CD4-positive, alpha-beta T cell treated with Interleukin-21 for 1 hour (primary cell): ENCODE results near the gene POLR2E.

Source experiments
- DNase-seq: peaks from one replicate; pipeline ENCODE4 v3.0.0-alpha.2; 2020

The POLR2E gene

DNA sequence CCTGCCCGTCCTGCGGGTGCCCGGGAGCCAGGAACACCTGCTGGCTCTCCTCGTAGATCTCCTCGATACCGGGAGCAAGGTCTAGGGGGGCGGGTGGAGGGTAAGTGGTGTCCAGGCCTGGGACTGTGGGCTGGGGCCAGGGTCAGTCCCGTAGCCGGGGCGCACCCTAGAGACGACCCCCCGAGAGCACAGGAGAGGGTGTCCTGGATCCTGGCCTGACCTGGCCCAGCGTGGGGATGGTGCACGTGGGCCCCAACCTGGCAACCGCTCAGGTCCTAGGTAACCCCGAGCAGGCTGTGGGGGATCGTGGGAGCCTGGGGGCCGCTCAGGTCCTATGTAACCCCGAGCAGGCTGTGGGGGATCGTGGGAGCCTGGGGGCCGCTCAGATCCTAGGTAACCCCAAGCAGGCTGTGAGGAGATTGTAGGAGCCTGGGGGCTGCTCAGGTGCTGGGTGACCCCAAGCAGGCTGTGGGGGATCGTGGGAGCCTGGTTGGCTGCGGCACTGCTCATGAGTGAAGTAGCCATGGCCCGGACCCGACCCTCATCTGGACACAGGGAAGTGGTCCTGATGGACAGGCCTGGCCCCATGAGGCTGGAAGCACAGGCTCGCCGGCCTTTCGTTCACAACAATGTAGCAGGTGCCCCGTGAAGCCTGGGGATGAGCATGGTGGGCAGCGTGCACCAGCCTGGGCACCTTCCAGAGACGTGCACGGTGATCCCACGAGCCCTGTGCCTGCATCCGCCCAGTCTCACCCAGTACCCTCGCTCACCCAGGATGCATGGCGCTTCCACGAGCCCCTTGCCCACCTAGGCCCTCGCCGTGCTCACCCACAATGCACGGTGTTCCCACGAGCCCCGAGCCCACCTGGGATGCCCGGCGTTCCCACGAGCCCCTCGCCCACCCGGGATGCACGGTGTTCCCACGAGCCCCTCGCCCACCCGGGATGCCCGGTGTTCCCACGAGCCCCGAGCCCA lies 14.8 kb upstream of the POLR2E start:
- no peak for DNase-seq

GRCh38 chr19:1109032-1109551 lies 13.9 kb upstream of the POLR2E start:
- no peak for DNase-seq

- DNase-seq, result no peak
Observed at GRCh38 chr19:1108291-1109031, 13.3 kb upstream of the POLR2E start.

- DNase-seq, result no peak
Observed at GRCh38 chr19:1107661-1108261, 12.6 kb upstream of the POLR2E start.

DNA sequence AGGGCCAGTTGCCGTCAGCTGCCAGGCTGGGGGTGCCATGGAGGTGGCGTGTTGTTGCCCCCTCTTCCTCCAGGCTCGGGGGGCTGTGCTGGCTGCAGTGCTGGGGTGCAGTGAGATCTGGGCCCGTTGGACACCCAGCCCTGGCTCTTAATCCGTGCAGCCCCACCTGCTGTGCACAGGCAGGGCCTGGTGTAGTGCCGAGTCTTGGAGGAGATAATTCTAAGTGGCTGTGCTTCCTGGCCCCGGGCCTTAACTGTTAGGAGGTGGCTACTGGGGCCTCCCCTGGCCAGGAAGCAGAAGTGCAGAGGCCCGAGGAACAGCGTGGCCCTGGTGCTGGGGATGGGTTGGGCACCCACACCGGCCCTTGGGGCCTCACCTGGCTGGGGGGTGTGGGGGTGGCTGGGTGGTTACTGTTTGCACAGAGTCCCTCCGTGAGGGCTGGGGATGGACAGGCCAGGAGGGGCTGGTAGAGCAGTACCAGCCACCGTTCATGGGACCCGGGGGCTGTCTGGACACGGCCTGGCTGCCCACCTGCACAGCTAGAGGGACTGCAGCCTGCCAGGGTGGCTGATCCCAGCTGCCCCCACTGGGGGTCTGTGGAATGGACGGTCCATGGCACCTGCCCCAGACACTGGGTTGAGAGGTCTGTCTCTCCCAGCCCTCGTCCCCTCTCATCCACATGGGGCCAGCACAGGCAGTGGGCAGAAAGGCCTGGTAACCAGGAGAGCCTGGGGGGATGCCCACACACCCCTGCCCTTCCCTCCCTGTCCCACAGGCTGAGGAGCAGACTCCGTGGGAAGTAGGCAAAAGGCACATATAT lies 11.9 kb upstream of the POLR2E start:
- no peak for DNase-seq

DNA sequence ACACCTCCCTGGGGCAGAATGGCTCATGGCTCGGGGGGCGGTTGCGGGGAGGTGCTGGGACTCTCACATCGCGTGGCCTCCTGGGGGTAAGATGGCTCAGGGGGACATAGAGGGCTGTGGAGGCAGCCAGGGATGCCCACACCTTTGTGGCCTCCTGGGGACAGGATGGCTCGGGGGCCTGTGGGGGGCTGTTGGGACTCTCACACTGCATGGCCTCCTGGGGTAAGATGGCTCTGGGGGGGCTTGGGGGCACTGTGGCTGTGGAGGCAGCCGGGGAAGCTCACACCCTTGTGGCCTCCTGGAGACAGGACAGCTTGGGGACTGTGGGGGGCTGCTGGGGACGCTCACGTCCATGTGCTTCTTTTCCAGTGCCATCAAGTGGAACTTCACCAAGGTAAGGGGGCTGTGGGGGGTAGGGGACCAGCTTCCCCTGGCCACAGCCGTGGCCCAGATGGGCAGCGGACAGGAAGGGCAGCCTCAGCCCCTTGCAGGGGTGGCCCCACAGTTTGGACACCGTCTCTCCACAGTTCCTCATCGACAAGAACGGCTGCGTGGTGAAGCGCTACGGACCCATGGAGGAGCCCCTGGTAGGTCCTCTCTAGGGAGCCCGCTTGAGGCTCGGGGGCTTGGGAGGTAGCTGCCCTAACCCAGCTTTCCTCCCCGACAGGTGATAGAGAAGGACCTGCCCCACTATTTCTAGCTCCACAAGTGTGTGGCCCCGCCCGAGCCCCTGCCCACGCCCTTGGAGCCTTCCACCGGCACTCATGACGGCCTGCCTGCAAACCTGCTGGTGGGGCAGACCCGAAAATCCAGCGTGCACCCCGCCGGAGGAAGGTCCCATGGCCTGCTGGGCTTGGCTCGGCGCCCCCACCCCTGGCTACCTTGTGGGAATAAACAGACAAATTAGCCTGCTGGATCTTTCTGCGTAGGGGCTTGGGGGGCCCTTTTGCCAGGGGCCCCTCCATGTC lies 11.0 kb upstream of the POLR2E start:
- no peak for DNase-seq

DNA sequence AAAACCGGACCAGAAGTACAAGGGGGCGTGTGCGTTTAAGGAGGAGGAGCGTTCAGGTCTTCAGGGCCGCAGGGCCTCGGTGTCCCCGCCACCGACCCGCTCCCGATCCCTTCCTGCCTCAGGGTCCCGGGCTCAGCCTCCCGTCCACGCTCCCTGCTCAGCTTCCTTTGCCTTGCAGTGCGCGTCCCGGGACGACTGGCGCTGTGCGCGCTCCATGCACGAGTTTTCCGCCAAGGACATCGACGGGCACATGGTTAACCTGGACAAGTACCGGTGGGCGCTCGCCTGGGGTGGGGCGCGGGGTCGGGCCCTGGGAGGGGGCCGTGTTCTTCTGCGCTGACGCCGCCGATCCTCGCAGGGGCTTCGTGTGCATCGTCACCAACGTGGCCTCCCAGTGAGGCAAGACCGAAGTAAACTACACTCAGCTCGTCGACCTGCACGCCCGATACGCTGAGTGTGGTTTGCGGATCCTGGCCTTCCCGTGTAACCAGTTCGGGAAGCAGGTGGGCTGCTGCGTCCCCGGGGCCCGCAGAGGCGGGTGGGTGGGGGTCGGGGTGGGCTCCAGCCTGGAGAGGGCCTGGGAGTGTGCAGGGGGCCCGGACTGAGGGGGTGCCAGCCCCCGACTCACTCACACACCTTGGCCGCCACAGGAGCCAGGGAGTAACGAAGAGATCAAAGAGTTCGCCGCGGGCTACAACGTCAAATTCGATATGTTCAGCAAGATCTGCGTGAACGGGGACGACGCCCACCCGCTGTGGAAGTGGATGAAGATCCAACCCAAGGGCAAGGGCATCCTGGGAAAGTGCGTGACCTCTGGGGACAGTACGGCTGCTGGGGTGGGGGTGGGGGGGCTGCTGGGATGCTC lies 10.1 kb upstream of the POLR2E start:
- no peak for DNase-seq

DNA sequence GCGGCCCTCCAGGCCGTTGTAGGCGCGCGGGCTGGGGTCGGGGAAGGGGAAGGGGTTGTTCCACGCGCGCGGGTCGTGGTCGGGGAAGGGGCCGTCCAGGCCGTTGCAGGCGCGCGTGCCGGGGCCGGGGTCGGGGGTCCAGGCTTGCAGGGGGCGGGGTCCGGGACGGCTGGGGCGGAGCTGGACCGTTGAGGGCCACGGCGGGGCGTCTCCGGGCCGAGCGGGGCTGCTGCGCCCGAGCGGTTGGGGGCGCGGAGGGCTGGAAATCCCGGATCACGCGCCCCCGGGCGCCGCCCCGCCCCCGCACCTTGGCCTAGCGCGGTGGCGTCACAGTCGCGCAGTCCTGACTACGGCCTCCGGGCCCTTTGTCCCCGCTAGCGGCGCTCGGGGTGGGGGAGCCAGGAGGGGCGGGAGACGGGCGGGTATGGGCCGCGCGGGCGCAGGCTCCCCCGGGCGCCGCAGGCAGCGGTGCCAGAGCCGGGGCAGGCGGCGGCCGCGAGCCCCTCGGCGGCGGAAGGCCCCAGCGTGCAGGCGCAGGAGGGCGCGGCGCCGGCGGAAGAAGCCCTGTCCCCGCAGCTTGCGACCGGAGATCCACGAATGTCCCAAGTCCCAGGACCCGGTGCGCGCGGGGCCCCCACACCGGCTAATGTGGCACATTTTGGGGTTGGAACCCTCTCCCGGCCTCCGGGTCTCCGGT lies 9.3 kb upstream of the POLR2E start:
- DNase-seq, result peak; percentile 82

- DNase-seq, result peak; percentile 99
Observed at GRCh38 chr19:1103708-1104310, 8.6 kb upstream of the POLR2E start, which contains the start of gene GPX4. GPX4 (plus strand) TSS chr19:1103994; CDS start chr19:1104044, 50 bp downstream.

DNA sequence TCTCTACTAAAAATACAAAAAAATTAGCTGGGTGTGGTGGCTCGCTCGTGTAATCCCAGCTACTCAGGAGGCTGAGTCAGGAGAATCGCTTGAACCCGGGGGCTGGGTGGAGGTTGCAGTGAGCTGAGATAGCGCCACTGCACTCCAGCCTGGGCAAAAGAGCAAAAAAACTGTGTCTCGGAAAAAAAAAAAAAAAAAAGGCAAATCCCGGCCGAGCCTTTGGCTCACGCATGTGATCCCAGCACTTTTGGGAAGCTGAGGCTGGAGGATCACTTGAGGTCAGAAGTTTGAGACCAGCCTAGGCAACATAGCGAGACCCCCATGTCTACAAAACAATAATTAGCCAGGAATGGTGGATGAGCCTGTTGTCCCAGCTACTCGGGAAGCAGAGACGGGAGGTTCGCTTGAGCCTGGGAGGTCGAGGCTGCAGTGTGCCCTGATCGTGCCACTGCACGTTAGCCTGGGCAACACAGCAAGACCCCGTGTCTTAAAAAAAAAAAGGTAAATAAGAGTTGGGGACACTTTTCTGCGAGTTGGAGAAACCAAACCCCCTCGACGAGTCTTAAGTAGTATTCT lies 8.0 kb upstream of the POLR2E start:
- DNase-seq, result no peak

DNA sequence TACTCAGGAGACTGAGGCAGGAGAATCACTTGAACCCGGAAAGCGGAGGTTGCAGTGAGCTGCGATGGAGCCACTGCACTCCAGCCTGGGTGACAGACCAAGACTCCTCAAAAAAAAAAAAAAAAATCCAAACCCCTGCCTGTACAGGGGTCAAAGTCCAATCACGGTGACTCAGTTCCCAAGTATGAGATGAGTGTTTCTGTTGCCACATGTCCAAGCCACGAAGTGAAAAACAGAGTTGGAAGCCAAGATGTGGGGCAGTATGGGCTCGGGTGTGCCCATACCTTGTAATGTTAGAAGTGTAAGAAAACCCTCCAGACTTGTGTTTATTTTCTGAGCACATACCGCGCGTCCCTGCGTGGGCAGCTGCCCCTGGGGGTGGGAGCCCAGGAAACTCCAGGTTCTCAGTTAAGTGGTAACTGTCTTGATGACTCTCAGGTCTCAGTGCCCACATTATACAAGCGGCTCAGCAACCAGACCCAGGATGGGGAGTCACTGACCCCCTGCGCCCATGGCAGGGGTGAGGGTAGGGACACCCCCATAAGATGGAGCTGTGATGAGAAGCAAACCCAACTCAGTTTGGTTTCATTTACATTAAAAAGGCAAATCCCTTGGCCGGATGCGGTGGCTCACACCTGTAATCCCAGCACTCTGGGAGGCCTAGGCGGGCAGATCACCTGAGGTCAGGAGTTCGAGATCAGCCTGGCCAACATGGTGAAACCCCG lies 7.4 kb upstream of the POLR2E start:
- peak; percentile 52 for DNase-seq

DNA sequence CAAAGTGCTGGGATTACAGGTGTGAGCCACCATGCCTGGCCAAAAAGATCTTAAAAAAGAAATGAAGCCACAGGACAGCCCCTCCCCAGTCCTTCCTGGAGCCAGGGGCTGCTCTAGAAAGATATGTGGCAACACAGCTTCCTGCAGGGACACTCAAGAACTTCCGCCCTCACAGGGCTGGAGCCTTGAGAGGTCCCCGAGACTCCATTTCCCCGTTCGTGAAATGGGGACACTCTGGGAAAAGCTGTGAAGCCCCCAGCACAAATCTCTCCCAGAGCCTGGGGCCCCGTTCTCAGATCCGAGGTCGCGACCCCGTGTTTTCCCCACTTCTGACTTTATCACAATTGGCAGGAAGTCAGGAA lies 6.1 kb upstream of the POLR2E start:
- no peak for DNase-seq

GRCh38 chr19:1098177-1099051 lies 3.2 kb upstream of the POLR2E start:
- no peak for DNase-seq

DNA sequence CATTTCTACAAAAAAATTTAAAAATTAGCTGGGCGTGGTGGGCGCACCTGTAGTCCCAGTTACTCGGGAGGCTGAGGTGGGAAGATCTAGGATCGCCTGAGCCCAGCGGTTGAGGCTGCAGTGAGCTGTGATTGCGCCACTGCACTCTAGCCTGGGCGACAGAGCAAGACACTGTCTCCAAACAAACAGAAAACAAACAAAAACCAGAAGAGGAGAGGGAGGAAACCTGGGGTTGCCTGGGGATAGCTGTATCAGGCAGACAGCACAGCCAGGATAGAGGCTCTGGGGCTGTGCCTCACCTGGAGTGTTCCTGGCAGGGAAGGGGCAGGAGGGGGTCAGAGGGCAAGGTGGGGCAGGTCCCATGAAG lies 2.6 kb upstream of the POLR2E start:
- no peak for DNase-seq

GRCh38 chr19:1094655-1094977 lies 559 bp downstream of the POLR2E start:
- no peak for DNase-seq

GRCh38 chr19:1093811-1094553 lies 1.2 kb downstream of the POLR2E start:
- no peak for DNase-seq
